Neural progenitor cell (in vitro differentiated cells): ENCODE measurements around the gene SDK1.

ENCODE experiments used
- EZH2 ChIP-seq: fragments of 200-600 bp; sonication (generic); IDR thresholded peaks from 2 replicates; pipeline ENCODE4 v1.6.1; 2017; ENCODE audit warnings: antibody characterized with exemption, mild to moderate bottlenecking, moderate library complexity
- EZH2phosphoT487 ChIP-seq: fragments of 200-600 bp; sonication (generic); IDR thresholded peaks from 2 replicates; pipeline ENCODE4 v1.6.1; 2017; ENCODE audit warnings: antibody characterized with exemption
- TF ChIP-seq, protein P1 (sequence below): fragments of 200-600 bp; sonication (generic); IDR thresholded peaks from 2 replicates; pipeline ENCODE4 v1.5.1; 2017; ENCODE audit warnings: antibody characterized with exemption, mild to moderate bottlenecking

DNA sequence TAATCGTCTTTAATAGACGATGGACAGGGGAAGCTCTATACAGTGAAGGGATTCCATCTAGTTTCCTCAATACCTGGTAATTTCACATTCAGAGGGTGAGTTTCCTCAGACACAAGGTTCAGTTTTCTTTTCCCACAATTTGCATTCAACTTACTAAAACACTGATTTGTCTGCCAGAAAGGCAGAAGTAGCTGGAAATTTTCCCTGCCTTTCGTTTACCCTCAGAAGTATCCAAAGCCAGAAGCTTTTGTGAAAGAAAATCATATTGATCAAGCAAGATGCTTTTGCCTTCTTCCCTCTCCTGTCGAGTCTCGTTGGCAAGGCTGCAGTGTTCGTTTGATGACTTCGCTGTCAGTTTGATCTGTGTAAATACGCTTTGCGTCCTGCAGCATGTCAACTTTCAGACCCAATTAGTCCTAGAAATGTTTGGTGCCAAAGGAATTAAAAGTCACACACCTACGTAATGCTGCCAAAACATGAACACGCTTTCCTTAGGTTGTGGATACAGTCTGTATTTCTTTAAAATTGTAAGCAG, 749.1 kb downstream of the SDK1 start:
- TF ChIP-seq, protein P1, sequence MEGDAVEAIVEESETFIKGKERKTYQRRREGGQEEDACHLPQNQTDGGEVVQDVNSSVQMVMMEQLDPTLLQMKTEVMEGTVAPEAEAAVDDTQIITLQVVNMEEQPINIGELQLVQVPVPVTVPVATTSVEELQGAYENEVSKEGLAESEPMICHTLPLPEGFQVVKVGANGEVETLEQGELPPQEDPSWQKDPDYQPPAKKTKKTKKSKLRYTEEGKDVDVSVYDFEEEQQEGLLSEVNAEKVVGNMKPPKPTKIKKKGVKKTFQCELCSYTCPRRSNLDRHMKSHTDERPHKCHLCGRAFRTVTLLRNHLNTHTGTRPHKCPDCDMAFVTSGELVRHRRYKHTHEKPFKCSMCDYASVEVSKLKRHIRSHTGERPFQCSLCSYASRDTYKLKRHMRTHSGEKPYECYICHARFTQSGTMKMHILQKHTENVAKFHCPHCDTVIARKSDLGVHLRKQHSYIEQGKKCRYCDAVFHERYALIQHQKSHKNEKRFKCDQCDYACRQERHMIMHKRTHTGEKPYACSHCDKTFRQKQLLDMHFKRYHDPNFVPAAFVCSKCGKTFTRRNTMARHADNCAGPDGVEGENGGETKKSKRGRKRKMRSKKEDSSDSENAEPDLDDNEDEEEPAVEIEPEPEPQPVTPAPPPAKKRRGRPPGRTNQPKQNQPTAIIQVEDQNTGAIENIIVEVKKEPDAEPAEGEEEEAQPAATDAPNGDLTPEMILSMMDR: no peak
- TF ChIP-seq EZH2 (no peak), EZH2phosphoT487 (no peak)
